Astrocyte (in vitro differentiated cells and primary cell): Measurements from ENCODE around the gene MOB3B. TPM values are rescaled to one million over a fixed set of nuclear protein-coding genes. Genes with fewer than 3 reads are reported as not detected.

Source experiments
- DNase-seq: peaks from one replicate; pipeline ENCODE4 v3.0.0-alpha.2; 2010; ENCODE audit warnings: low read depth
- FAIRE-seq: peaks from 2 replicates; lab custom pipeline; 2011; peaks lifted over from hg19 to GRCh38; lab: Jason Lieb, UNC
- H2AFZ ChIP-seq: 2 replicates; pipeline ENCODE4 v1.6.0; 2012; ENCODE audit warnings: low read depth, low read length, inconsistent platforms
- H3K27ac ChIP-seq: 2 replicates; pipeline ENCODE4 v1.5.1; 2011; ENCODE audit warnings: low read depth, low read length, inconsistent platforms
- H3K27me3 ChIP-seq: 2 replicates; pipeline ENCODE4 v1.6.0; 2011; ENCODE audit warnings: low read length, inconsistent platforms; ENCODE audit not compliant: insufficient read depth
- H3K36me3 ChIP-seq: 2 replicates; pipeline ENCODE4 v1.5.1; 2011; ENCODE audit warnings: low read length, inconsistent platforms; ENCODE audit not compliant: insufficient read depth
- H3K4me1 ChIP-seq: 2 replicates; pipeline ENCODE4 v1.5.1; 2011; ENCODE audit warnings: low read length, inconsistent platforms; ENCODE audit not compliant: insufficient read depth
- H3K4me2 ChIP-seq: 2 replicates; pipeline ENCODE4 v1.6.0; 2012; ENCODE audit warnings: low read length, inconsistent platforms
- H3K4me3 ChIP-seq: 2 replicates; pipeline ENCODE4 v1.5.1; 2011; ENCODE audit warnings: low read depth, mild to moderate bottlenecking, low read length, inconsistent platforms; ENCODE audit not compliant: insufficient read depth
- H3K79me2 ChIP-seq: 2 replicates; pipeline ENCODE4 v1.6.0; 2012; ENCODE audit warnings: mild to moderate bottlenecking, low read length, inconsistent platforms; ENCODE audit not compliant: insufficient read depth
- H3K9ac ChIP-seq: 2 replicates; pipeline ENCODE4 v1.6.0; 2012; ENCODE audit warnings: mild to moderate bottlenecking, low read length, inconsistent platforms
- H3K9me3 ChIP-seq: 2 replicates; pipeline ENCODE4 v1.5.1; 2012; ENCODE audit warnings: low read depth, mild to moderate bottlenecking, low read length, inconsistent platforms; ENCODE audit not compliant: insufficient read depth
- H4K20me1 ChIP-seq: 2 replicates; pipeline ENCODE4 v1.6.0; 2012; ENCODE audit warnings: low read length, inconsistent platforms; ENCODE audit not compliant: insufficient read depth
- H3K27ac Mint-ChIP-seq: one replicate; pipeline ENCODE4 v1.8.0; 2021; ENCODE audit warnings: mild to moderate bottlenecking, mixed read lengths; ENCODE audit not compliant: unreplicated experiment
- H3K27me3 Mint-ChIP-seq: one replicate; pipeline ENCODE4 v1.8.0; 2021; ENCODE audit warnings: low read depth, mixed read lengths; ENCODE audit not compliant: unreplicated experiment
- H3K36me3 Mint-ChIP-seq: one replicate; pipeline ENCODE4 v1.8.0; 2021; ENCODE audit warnings: low read depth, mixed read lengths; ENCODE audit not compliant: unreplicated experiment
- H3K4me1 Mint-ChIP-seq: one replicate; pipeline ENCODE4 v1.8.0; 2021; ENCODE audit warnings: low read depth, mixed read lengths; ENCODE audit not compliant: unreplicated experiment
- H3K4me3 Mint-ChIP-seq: one replicate; pipeline ENCODE4 v1.8.0; 2021; ENCODE audit warnings: mild to moderate bottlenecking, moderate library complexity, mixed read lengths; ENCODE audit not compliant: unreplicated experiment
- H3K9me3 Mint-ChIP-seq: one replicate; pipeline ENCODE4 v1.8.0; 2021; ENCODE audit warnings: mild to moderate bottlenecking, mixed read lengths; ENCODE audit not compliant: unreplicated experiment
- CTCF ChIP-seq: IDR thresholded peaks from 2 replicates; pipeline ENCODE4 v1.5.1; 2011; ENCODE audit warnings: low read depth, mild to moderate bottlenecking, inconsistent platforms, low read length, moderate library complexity; ENCODE audit not compliant: insufficient read depth
- EZH2 ChIP-seq: IDR thresholded peaks from 2 replicates; pipeline ENCODE4 v1.6.1; 2012; ENCODE audit warnings: mild to moderate bottlenecking, low read length, inconsistent platforms; ENCODE audit not compliant: insufficient read depth
- total RNA-seq: library from RNA; stranded (reverse); gene quantifications from 2 replicates; pipeline ENCODE4 v1.2.1, GENCODE V29; 2021

The MOB3B gene
- total RNA-seq, 1 donor from 2014 or later, result 3.9 TPM

GRCh38 chr9:27487128-27487640 is 42.4 kb downstream of the MOB3B start:
- Mint-ChIP-seq H3K4me3 (no peak overlapping the region), H3K4me1 (peaks cover 2% of the 10 kb centered on the region), H3K9me3 (no peaks in the 10 kb centered on the region), H3K36me3 (no peaks in the 10 kb centered on the region), H3K27ac (no peak overlapping the region), H3K27me3 (no peaks in the 10 kb centered on the region)
- Histone ChIP-seq H3K79me2 (no peaks in the 10 kb centered on the region), H3K36me3 (no peaks in the 10 kb centered on the region), H3K27me3 (peaks cover 2% of the 10 kb centered on the region), H3K9me3 (no peaks in the 10 kb centered on the region), H3K4me2 (no peak overlapping the region), H2AFZ (no peak overlapping the region), H3K9ac (no peak overlapping the region), H3K4me1 (no peaks in the 10 kb centered on the region), H3K4me3 (no peak overlapping the region), H3K27ac (no peak overlapping the region), H4K20me1 (no peaks in the 10 kb centered on the region)
- DNase-seq, result no peak
- TF ChIP-seq CTCF (no peak), EZH2 (no peak)
- no peak for FAIRE-seq

- Mint-ChIP-seq H3K36me3 (no peaks in the 10 kb centered on the region), H3K4me3 (no peak overlapping the region), H3K27me3 (no peaks in the 10 kb centered on the region), H3K4me1 (peaks cover 2% of the 10 kb centered on the region), H3K27ac (no peak overlapping the region), H3K9me3 (no peaks in the 10 kb centered on the region)
- H3K27me3 ChIP-seq, result peaks cover 2% of the 10 kb centered on the region
- H3K4me2 ChIP-seq, result no peak overlapping the region
- no peaks in the 10 kb centered on the region for H3K4me1 ChIP-seq
- no peaks in the 10 kb centered on the region for H3K36me3 ChIP-seq
- DNase-seq (no peak), FAIRE-seq (no peak)
- no peak overlapping the region for H3K4me3 ChIP-seq
- no peaks in the 10 kb centered on the region for H3K79me2 ChIP-seq
- H4K20me1 ChIP-seq, result no peaks in the 10 kb centered on the region
- no peak overlapping the region for H3K9ac ChIP-seq
- no peak overlapping the region for H2AFZ ChIP-seq
- no peak overlapping the region for H3K27ac ChIP-seq
- TF ChIP-seq CTCF, result no peak
- TF ChIP-seq EZH2, result no peak
- H3K9me3 ChIP-seq, result no peaks in the 10 kb centered on the region
These were observed 44.5 kb downstream of the MOB3B start for GRCh38 chr9:27485158-27485557.

- H3K4me3 Mint-ChIP-seq, result no peak overlapping the region
- no peak overlapping the region for H2AFZ ChIP-seq
- DNase-seq (no peak), FAIRE-seq (no peak)
- peaks cover 2% of the 10 kb centered on the region for H3K9me3 Mint-ChIP-seq
- no peak overlapping the region for H3K27ac ChIP-seq
- peaks cover 2% of the 10 kb centered on the region for H3K36me3 Mint-ChIP-seq
- H3K27ac Mint-ChIP-seq, result no peak overlapping the region
- no peaks in the 10 kb centered on the region for H3K4me1 ChIP-seq
- no peaks in the 10 kb centered on the region for H3K9me3 ChIP-seq
- H3K79me2 ChIP-seq, result no peaks in the 10 kb centered on the region
- no peaks in the 10 kb centered on the region for H3K36me3 ChIP-seq
- no peaks in the 10 kb centered on the region for H3K4me1 Mint-ChIP-seq
- no peaks in the 10 kb centered on the region for H3K27me3 Mint-ChIP-seq
- H3K9ac ChIP-seq, result no peak overlapping the region
- no peaks in the 10 kb centered on the region for H4K20me1 ChIP-seq
- TF ChIP-seq CTCF (no peak), EZH2 (no peak)
- H3K4me2 ChIP-seq, result no peak overlapping the region
- H3K4me3 ChIP-seq, result no peak overlapping the region
- peaks cover under 1% of the 10 kb centered on the region for H3K27me3 ChIP-seq
These were observed 46.0 kb downstream of the MOB3B start for GRCh38 chr9:27483576-27483975.
